ENCODE measurements around the gene SOCS6. TPM values are rescaled to one million over a fixed set of nuclear protein-coding genes. Genes with fewer than 3 reads are reported as not detected.

SOCS6 gene
- total and polyA plus RNA-seq, 2 of the 13 experiments (the other 11 are each of a cell fraction or from before 2014, with no cell fraction given) = 18.6 to 38.3 TPM

- TF ChIP-seq NFATC3 (CRISPR knock-in tag; IDR thresholded peaks at IDR 0.05) = no peak
- no peak for TF ChIP-seq ZSCAN12 (CRISPR knock-in tag; IDR thresholded peaks at IDR 0.05)
- no peak for TF ChIP-seq FOXP1 (IDR thresholded peaks at IDR 0.05)
- 0 out of 2 replicates have a peak, but pooled peaks have one; percentile 14 for TF ChIP-seq FOXP1 (CRISPR knock-in tag; IDR thresholded peaks at IDR 0.05)
Observed at GRCh38 chr18:70374154-70374553, 85.3 kb downstream of the SOCS6 start (continued).

- intact Hi-C loops (cut with micrococcal nuclease; ENCODE audit: unreplicated experiment) = loop anchor here (1.0 to 2.0 kb wide), 3 partner anchors 43 to 172 kb away; partner anchors contain the start of gene RTTN
- Histone ChIP-seq H3K9me3 (ENCODE audit: low read length) (no peaks in the 10 kb centered on the region), H3K36me3 (replicated peaks in 1 of 2; ENCODE audit: control insufficient read depth in 1 of 2, insufficient read depth in 2 of 2, low read length in 2 of 2) (no peaks in the 10 kb centered on the region), H3K4me3 (replicated peaks in 1 of 3; ENCODE audit: insufficient read depth in 1 of 3, low read depth in 2 of 3, low read length in 3 of 3) (no peak overlapping the region; a peak in 1 of 6 replicates), H4K20me1 (ENCODE audit: insufficient read depth, low read length) (no peaks in the 10 kb centered on the region), H3K4me1 (ENCODE audit: insufficient read depth, low read length) (peaks cover 97% of the 10 kb centered on the region), H3K27me3 (ENCODE audit: control insufficient read depth in 1 of 2, insufficient read depth in 2 of 2, low read length in 2 of 2) (no peaks in the 10 kb centered on the region), H3K9ac (ENCODE audit: insufficient read depth, low read depth, low read length) (peak overlapping the region; percentile 97), H2AFZ (ENCODE audit: low read length) (peak overlapping the region; percentile 79), H3K79me2 (ENCODE audit: insufficient read depth, low read length) (no peaks in the 10 kb centered on the region), H3K4me2 (ENCODE audit: low read depth, low read length) (peak overlapping the region; percentile 73), H3K27ac (ENCODE audit: extremely low read length, insufficient read depth, low read length) (peak overlapping the region; percentile 99)
- DNase-seq (ENCODE audit: low spot score) (peak; percentile 73), FAIRE-seq (no peak), ATAC-seq (peak; percentile 43)
- BruUV-seq (replicated peaks) = TSS peak; percentile 95
- WGBS (ENCODE audit: low lambda C conversion rate) = 50% methylated on average over 15 of the region's 15 CpGs
- ChIA-PET POLR2A (interaction anchor here (0.7 to 3.8 kb wide), 22 partner anchors 8 to 171 kb away, joined by 3 to 110 read pairs (median 6); partner anchors contain the start of gene RTTN), CTCF (ENCODE audit: low intra/inter-chr PET ratio, low total read pairs) (no interaction called here)
- in situ Hi-C loops (cut with HindIII; ENCODE audit: extremely low pct_ligation_motif_present, low pct_unique_long_range_greater_than_20kb) = loop anchor here (5.0 kb wide), 2 partner anchors 39 to 56 kb away; no protein-coding TSS in a partner anchor
- TF ChIP-seq MED1 (CRISPR knock-in tag; IDR thresholded peaks at IDR 0.05) (peak; percentile 24; the same call in 1 of the 2 replicates), ZNF205 (CRISPR knock-in tag; IDR thresholded peaks at IDR 0.05) (peak; percentile 23; the same call in 1 of the 2 replicates), NFIC (IDR thresholded peaks at IDR 0.05; ENCODE audit: low read length) (peak; percentile 32; the same call in 1 of the 2 replicates), ZC3H4 (CRISPR knock-in tag; IDR thresholded peaks at IDR 0.05; ENCODE audit: borderline replicate concordance) (peak; percentile 95; the same call in 1 of the 2 replicates), FUBP1 (CRISPR knock-in tag; IDR thresholded peaks at IDR 0.05; ENCODE audit: borderline replicate concordance) (no peak), ASH2L (IDR thresholded peaks at IDR 0.05; ENCODE audit: insufficient read length, low read depth, low read length) (peak; percentile 91), FIP1L1 (IDR thresholded peaks at IDR 0.05; ENCODE audit: borderline replicate concordance, insufficient read depth, low read depth, low read length) (0 out of 2 replicates have a peak, but pooled peaks have one; percentile 44), SKI (IDR thresholded peaks at IDR 0.05; ENCODE audit: partially characterized antibody) (no peak), HMGXB4 (CRISPR knock-in tag; IDR thresholded peaks at IDR 0.05; ENCODE audit: borderline replicate concordance in 1 of 2, low read depth in 1 of 2) (0 out of 4 replicates have a peak, but pooled peaks of 1 of the 2 experiments have one; percentile 44), ZBTB7B (CRISPR knock-in tag; IDR thresholded peaks at IDR 0.05) (no peak), ZGPAT (CRISPR knock-in tag; IDR thresholded peaks at IDR 0.05) (0 out of 2 replicates have a peak, but pooled peaks have one; percentile 9), NR2F6 (IDR thresholded peaks at IDR 0.05) (peak; percentile 11; the same call in 1 of the 2 replicates), NR2F6 (CRISPR knock-in tag; IDR thresholded peaks at IDR 0.05) (no peak)
Observed at GRCh38 chr18:70376137-70376913, 87.5 kb downstream of the SOCS6 start.

Data from HepG2 (cell line).